WTC11 (cell line): ENCODE data around the gene DNASE1L2. TPM values are rescaled to one million over a fixed set of nuclear protein-coding genes. Genes with fewer than 3 reads are reported as not detected.

ENCODE experiments used
- ATAC-seq: fragments of 200-7000 bp; cut with Tn5 transposase; 2 replicates; pipeline ENCODE4 v1.10.0; 2021; ENCODE audit warnings: mild to moderate bottlenecking, moderate library complexity
- CTCF ChIA-PET: fragments of 300-600 bp; sonication (Branson Sonifier 250); formaldehyde crosslinking; loops from one replicate; lab custom pipeline; 2021; ENCODE audit warnings: antibody characterized with exemption; lab: Charles Lee
- POLR2A ChIA-PET: fragments of 350-600 bp; sonication (Branson Sonifier 250); formaldehyde crosslinking; loops from one replicate; lab custom pipeline; 2021; ENCODE audit warnings: antibody characterized with exemption; lab: Charles Lee
- DNase-seq: peaks from one replicate; pipeline ENCODE4 v3.0.0; 2021; ENCODE audit warnings: low spot score
- H3K27ac Mint-ChIP-seq: 2 replicates; pipeline ENCODE4 v1.8.0; 2021; ENCODE audit warnings: mixed read lengths
- H3K27me3 Mint-ChIP-seq: 2 replicates; pipeline ENCODE4 v1.8.0; 2021; ENCODE audit warnings: low read depth, mild to moderate bottlenecking, moderate library complexity, mixed read lengths
- H3K36me3 Mint-ChIP-seq: 2 replicates; pipeline ENCODE4 v1.8.0; 2021; ENCODE audit warnings: mixed read lengths
- H3K4me1 Mint-ChIP-seq: 2 replicates; pipeline ENCODE4 v1.8.0; 2022; ENCODE audit warnings: mixed read lengths
- H3K4me3 Mint-ChIP-seq: 2 replicates; pipeline ENCODE4 v1.8.0; 2021; ENCODE audit warnings: mild to moderate bottlenecking, moderate library complexity, mixed read lengths
- H3K9me3 Mint-ChIP-seq: 2 replicates; pipeline ENCODE4 v1.8.0; 2021; ENCODE audit warnings: mixed read lengths
- CREB1 ChIP-seq: sonication (generic); formaldehyde crosslinking; IDR thresholded peaks from 2 replicates; pipeline ENCODE4 v1.8.0; 2023; ENCODE audit warnings: mild to moderate bottlenecking, missing genetic modification reagents
- CREM ChIP-seq: sonication (generic); formaldehyde crosslinking; IDR thresholded peaks from 2 replicates; pipeline ENCODE4 v1.8.1; 2022; ENCODE audit warnings: mild to moderate bottlenecking, missing genetic modification reagents, moderate library complexity
- E2F5 ChIP-seq: sonication (generic); formaldehyde crosslinking; IDR thresholded peaks from 2 replicates; pipeline ENCODE4 v1.8.1; 2022; ENCODE audit warnings: mild to moderate bottlenecking, moderate library complexity, missing genetic modification reagents
- ERG ChIP-seq: fragments of 250-450 bp; sonication (Bioruptor Pico); IDR thresholded peaks from 2 replicates; pipeline ENCODE4 v1.8.0; 2021; ENCODE audit warnings: mild to moderate bottlenecking
- JUN ChIP-seq: sonication (generic); formaldehyde crosslinking; IDR thresholded peaks from 2 replicates; pipeline ENCODE4 v1.8.0; 2023; ENCODE audit warnings: mild to moderate bottlenecking, missing genetic modification reagents
- MAX ChIP-seq: sonication (generic); formaldehyde crosslinking; IDR thresholded peaks from 2 replicates; pipeline ENCODE4 v1.8.0; 2022; ENCODE audit warnings: mild to moderate bottlenecking, missing genetic modification reagents
- MYBL2 ChIP-seq: sonication (generic); formaldehyde crosslinking; IDR thresholded peaks from 2 replicates; pipeline ENCODE4 v1.8.1; 2023; ENCODE audit warnings: mild to moderate bottlenecking, moderate library complexity, missing genetic modification reagents
- NR1H2 ChIP-seq: sonication (generic); formaldehyde crosslinking; IDR thresholded peaks from 2 replicates; pipeline ENCODE4 v1.9.0; 2021; ENCODE audit warnings: mild to moderate bottlenecking, moderate library complexity, missing genetic modification reagents
- OVOL2 ChIP-seq: fragments of 250-450 bp; sonication (Bioruptor Pico); IDR thresholded peaks from 2 replicates; pipeline ENCODE4 v1.9.0; 2021; ENCODE audit warnings: mild to moderate bottlenecking, borderline replicate concordance
- PREB ChIP-seq: sonication (generic); formaldehyde crosslinking; IDR thresholded peaks from 2 replicates; pipeline ENCODE4 v1.8.1; 2022; ENCODE audit warnings: mild to moderate bottlenecking, missing genetic modification reagents, moderate library complexity, borderline replicate concordance
- RORB ChIP-seq: fragments of 250-450 bp; sonication (Bioruptor Pico); IDR thresholded peaks from 2 replicates; pipeline ENCODE4 v1.9.0; 2021; ENCODE audit warnings: mild to moderate bottlenecking
- SP1 ChIP-seq: sonication (generic); formaldehyde crosslinking; conservative IDR thresholded peaks from 2 replicates; pipeline ENCODE4 v1.8.1; 2022; ENCODE audit warnings: missing genetic modification reagents
- STAT6 ChIP-seq: sonication (generic); formaldehyde crosslinking; conservative IDR thresholded peaks from 2 replicates; pipeline ENCODE4 v1.8.1; 2023; ENCODE audit warnings: mild to moderate bottlenecking, low read depth, missing genetic modification reagents, moderate library complexity
- TEAD4 ChIP-seq: sonication (generic); formaldehyde crosslinking; IDR thresholded peaks from 2 replicates; pipeline ENCODE4 v1.8.0; 2022; ENCODE audit warnings: mild to moderate bottlenecking, missing genetic modification reagents
- ZBTB43 ChIP-seq: sonication (generic); formaldehyde crosslinking; IDR thresholded peaks from 2 replicates; pipeline ENCODE4 v1.8.1; 2023; ENCODE audit warnings: mild to moderate bottlenecking, missing genetic modification reagents
- ZNF317 ChIP-seq: sonication (generic); formaldehyde crosslinking; IDR thresholded peaks from 2 replicates; pipeline ENCODE4 v1.8.1; 2023; ENCODE audit warnings: low read depth, mild to moderate bottlenecking, moderate library complexity, missing genetic modification reagents, borderline replicate concordance
- ZNF423 ChIP-seq: fragments of 250-450 bp; sonication (Bioruptor Pico); IDR thresholded peaks from 2 replicates; pipeline ENCODE4 v2.1.2; 2022; ENCODE audit warnings: mild to moderate bottlenecking, moderate library complexity
- ZNF425 ChIP-seq: fragments of 250-450 bp; sonication (Bioruptor Pico); conservative IDR thresholded peaks from 2 replicates; pipeline ENCODE4 v1.9.0; 2021; ENCODE audit warnings: mild to moderate bottlenecking
- ZNF512 ChIP-seq: sonication (generic); formaldehyde crosslinking; IDR thresholded peaks from 2 replicates; pipeline ENCODE4 v1.8.1; 2022; ENCODE audit warnings: missing genetic modification reagents, borderline replicate concordance
- total RNA-seq: library from RNA; stranded (reverse); gene quantifications from 3 replicates; pipeline ENCODE4 v1.2.3, GENCODE V29; 2021

Gene DNASE1L2
- total RNA-seq, 1 experiment from 2014 or later = 0.66 TPM

GRCh38 chr16:2205104-2205966, 30.9 kb upstream of the DNASE1L2 start, which contains the start of gene MLST8:
TSS of gene MLST8 (plus strand) at chr16:2205454. CDS start at chr16:2206086, 632 bp downstream.
- ChIA-PET CTCF (interaction anchor here (1.0 to 2.7 kb wide), 3 partner anchors 10 to 223 kb away, joined by 4 to 13 read pairs (median 4); partner anchors contain the start of genes CASKIN1 and TRAF7), POLR2A (interaction anchor here (0.6 to 1.5 kb wide), 5 partner anchors 9 to 50 kb away, joined by 3 to 4 read pairs (median 3); partner anchors contain the start of genes ECI1, PGP and TRAF7)
- peaks cover 14% of the 10 kb centered on the region for H3K36me3 Mint-ChIP-seq
- H3K27me3 Mint-ChIP-seq = peaks cover 24% of the 10 kb centered on the region
- H3K4me1 Mint-ChIP-seq = peaks cover 13% of the 10 kb centered on the region
- peak within 1 kb of the TSS; percentile 95 for H3K27ac Mint-ChIP-seq
- no peaks in the 10 kb centered on the region for H3K9me3 Mint-ChIP-seq
- H3K4me3 Mint-ChIP-seq = peak within 1 kb of the TSS; percentile 80
- DNase-seq = peak; percentile 69
- ATAC-seq = peak; percentile 69
- TF ChIP-seq JUN (CRISPR knock-in tag) (0 out of 2 replicates have a peak, but pooled peaks have one; percentile 29), ZNF423 (no peak), CREB1 (no peak), ZBTB43 (CRISPR knock-in tag) (peak; percentile 58; the same call in 1 of the 2 replicates), SP1 (CRISPR knock-in tag) (peak; percentile 36; the same call in 1 of the 2 replicates), STAT6 (CRISPR knock-in tag) (no peak), ERG (no peak), ZNF425 (CRISPR knock-in tag) (no peak), E2F5 (CRISPR knock-in tag) (peak; percentile 40; the same call in 1 of the 2 replicates), MAX (peak; percentile 44; the same call in 1 of the 2 replicates), OVOL2 (CRISPR knock-in tag) (no peak; the same call in 1 of the 2 replicates), RORB (CRISPR knock-in tag) (no peak), NR1H2 (CRISPR knock-in tag) (no peak), TEAD4 (CRISPR knock-in tag) (no peak), ZNF512 (CRISPR knock-in tag) (no peak), CREM (CRISPR knock-in tag) (peak; percentile 66; the same call in 1 of the 2 replicates), MYBL2 (CRISPR knock-in tag) (no peak), ZNF317 (CRISPR knock-in tag) (no peak), PREB (no peak)
